Mammary epithelial cell (primary cell): Measurements from ENCODE around the gene RASSF1.

Experiments
- CTCF ChIP-seq, 2 donors: IDR thresholded peaks in 1 of 2; conservative IDR thresholded peaks in 1 of 2; 2 replicates each; pipeline ENCODE4 v1.5.1; 2011 to 2012; ENCODE audit warnings: inconsistent platforms in 2 of 2, low read length in 2 of 2, mild to moderate bottlenecking in 2 of 2, control low read depth in 1 of 2, low read depth in 1 of 2; ENCODE audit not compliant: insufficient read depth in 1 of 2; ENCODE audit errors: extremely low read depth in 1 of 2
- EZH2 ChIP-seq: IDR thresholded peaks from 2 replicates; pipeline ENCODE4 v1.6.1; 2012; ENCODE audit warnings: low read length, inconsistent platforms, borderline replicate concordance

- TF ChIP-seq CTCF (conservative IDR thresholded peaks at IDR 0.05 in 1 of 2, IDR thresholded peaks at IDR 0.05 in 1 of 2; ENCODE audit: extremely low read depth in 1 of 2, insufficient read depth in 1 of 2, low read depth in 1 of 2, low read length in 2 of 2): no peak
- no peak for TF ChIP-seq EZH2
Measured at GRCh38 chr3:50358355-50358910, 17.8 kb upstream of the RASSF1 start.
